ENCODE data around the gene CLTB.
A peak's percentile ranks its signal among the peaks of the same experiment; 100 is the strongest.

CLTB gene, protein sequence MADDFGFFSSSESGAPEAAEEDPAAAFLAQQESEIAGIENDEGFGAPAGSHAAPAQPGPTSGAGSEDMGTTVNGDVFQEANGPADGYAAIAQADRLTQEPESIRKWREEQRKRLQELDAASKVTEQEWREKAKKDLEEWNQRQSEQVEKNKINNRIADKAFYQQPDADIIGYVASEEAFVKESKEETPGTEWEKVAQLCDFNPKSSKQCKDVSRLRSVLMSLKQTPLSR

DNA sequence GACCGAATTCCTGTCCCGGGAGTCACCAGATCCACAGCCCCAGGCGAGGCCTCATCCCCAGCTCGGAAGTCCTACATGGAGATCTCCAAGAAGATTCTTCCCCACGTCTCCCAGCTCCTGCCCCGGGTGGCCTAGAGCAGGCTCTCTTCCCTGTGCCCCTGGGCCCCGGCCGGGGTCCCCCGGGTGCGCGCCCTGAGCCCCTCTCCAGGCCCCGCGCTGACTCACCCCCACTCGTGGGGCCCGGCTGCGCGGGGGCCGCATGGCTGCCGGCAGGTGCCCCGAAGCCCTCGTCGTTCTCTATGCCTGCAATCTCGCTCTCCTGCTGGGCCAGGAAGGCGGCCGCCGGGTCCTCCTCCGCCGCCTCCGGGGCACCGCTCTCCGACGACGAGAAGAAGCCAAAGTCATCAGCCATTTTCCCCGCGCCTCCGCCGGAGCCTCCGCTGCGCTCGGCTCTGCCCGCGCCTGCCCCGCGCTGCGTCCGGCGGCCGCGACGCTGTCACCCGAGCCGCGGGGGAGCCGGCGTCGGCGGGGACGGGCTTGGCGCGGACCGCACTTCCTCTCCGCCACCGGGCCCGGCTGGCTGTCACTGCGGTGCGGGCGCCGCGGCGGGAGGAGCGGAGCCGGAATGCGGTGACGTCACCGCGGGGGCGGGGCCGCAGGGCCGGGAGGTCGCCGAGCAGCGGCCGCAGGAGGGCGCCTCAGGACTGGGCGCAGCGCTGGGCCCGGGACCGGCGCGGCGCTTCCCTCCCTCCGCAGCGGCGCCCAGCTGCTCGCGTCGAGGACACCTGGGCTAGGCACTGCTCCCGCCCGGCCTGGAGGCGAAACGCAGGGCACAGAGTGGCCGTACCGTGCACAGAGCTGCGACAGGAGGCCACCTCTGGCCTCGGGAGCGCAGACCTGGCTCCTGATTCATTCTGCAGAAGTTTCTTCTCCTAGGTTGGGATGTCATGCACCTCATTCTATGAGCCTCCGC lies at the start of gene CLTB:
Gene CLTB, minus strand, starts transcription at position 588 of the 973 bp plus-strand sequence. Its CDS starts 176 bp downstream, at position 412.
- Histone ChIP-seq H3K4me3 (ENCODE audit: low read depth, low read length) (peak within 1 kb of the TSS; percentile 43), H3K36me3 (no peaks in the 10 kb centered on the region), H3K9me3 (ENCODE audit: severe bottlenecking) (peaks cover 3% of the 10 kb centered on the region), H3K27ac (0 out of 2 replicates have a peak within 1 kb of the TSS, but pooled peaks have one; percentile 0), H3K27me3 (ENCODE audit: insufficient read depth, low read depth, severe bottlenecking) (no peaks in the 10 kb centered on the region)
- TF ChIP-seq, protein P1, sequence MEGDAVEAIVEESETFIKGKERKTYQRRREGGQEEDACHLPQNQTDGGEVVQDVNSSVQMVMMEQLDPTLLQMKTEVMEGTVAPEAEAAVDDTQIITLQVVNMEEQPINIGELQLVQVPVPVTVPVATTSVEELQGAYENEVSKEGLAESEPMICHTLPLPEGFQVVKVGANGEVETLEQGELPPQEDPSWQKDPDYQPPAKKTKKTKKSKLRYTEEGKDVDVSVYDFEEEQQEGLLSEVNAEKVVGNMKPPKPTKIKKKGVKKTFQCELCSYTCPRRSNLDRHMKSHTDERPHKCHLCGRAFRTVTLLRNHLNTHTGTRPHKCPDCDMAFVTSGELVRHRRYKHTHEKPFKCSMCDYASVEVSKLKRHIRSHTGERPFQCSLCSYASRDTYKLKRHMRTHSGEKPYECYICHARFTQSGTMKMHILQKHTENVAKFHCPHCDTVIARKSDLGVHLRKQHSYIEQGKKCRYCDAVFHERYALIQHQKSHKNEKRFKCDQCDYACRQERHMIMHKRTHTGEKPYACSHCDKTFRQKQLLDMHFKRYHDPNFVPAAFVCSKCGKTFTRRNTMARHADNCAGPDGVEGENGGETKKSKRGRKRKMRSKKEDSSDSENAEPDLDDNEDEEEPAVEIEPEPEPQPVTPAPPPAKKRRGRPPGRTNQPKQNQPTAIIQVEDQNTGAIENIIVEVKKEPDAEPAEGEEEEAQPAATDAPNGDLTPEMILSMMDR (IDR thresholded peaks at IDR 0.05; ENCODE audit: low read depth, low read length): peak; percentile 84
- DNase-seq: peak; percentile 85

DNA sequence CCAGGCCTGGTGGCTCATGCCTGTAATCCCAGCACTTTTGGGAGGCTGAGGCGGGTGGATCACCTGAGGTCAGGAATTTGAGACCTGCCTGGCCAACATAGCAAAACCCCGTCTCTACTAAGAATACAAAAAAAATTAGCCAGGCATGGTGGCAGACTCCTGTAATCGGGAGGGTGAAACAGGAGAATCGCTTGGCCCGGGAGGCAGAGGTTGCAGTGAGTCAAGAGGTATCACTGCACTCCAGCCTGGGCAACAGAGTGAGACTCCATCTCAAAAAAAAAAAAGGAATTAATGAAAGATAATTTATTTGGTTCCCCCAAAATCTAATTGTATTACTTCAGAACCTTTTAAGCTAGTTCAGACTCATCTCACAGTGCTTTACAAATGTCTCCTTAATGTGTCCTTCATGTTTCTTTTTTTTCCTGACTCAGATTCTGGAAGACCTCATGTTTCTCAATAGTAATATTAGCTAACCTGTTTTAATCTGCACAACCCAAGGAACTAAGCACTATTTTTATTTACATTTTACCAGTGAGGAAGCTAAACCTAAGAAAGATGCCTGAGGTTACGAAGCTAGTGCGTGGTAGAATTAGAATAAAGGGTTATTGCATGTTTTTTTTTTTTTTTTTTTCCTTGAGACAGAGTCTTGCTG lies 46.9 kb upstream of the CLTB start:
- no peaks in the 10 kb centered on the region for H3K9me3 ChIP-seq (ENCODE audit: severe bottlenecking)
- TF ChIP-seq, protein P1 (IDR thresholded peaks at IDR 0.05; ENCODE audit: low read depth, low read length): no peak
- H3K27me3 ChIP-seq (ENCODE audit: insufficient read depth, low read depth, severe bottlenecking): no peaks in the 10 kb centered on the region
- peaks cover 9% of the 10 kb centered on the region for H3K36me3 ChIP-seq
- no peak for DNase-seq
- H3K27ac ChIP-seq: no peak overlapping the region
- H3K4me3 ChIP-seq (ENCODE audit: low read depth, low read length): no peak overlapping the region

- Histone ChIP-seq H3K9me3 (ENCODE audit: severe bottlenecking) (no peaks in the 10 kb centered on the region), H3K4me3 (ENCODE audit: low read depth, low read length) (no peak overlapping the region), H3K27me3 (ENCODE audit: insufficient read depth, low read depth, severe bottlenecking) (no peaks in the 10 kb centered on the region), H3K36me3 (no peaks in the 10 kb centered on the region; the same call in 1 of the 2 replicates), H3K27ac (no peak overlapping the region)
- TF ChIP-seq, protein P1 (IDR thresholded peaks at IDR 0.05; ENCODE audit: low read depth, low read length): no peak
- no peak for DNase-seq
These were observed 45.0 kb upstream of the CLTB start for GRCh38 chr5:176461349-176461748.

DNA sequence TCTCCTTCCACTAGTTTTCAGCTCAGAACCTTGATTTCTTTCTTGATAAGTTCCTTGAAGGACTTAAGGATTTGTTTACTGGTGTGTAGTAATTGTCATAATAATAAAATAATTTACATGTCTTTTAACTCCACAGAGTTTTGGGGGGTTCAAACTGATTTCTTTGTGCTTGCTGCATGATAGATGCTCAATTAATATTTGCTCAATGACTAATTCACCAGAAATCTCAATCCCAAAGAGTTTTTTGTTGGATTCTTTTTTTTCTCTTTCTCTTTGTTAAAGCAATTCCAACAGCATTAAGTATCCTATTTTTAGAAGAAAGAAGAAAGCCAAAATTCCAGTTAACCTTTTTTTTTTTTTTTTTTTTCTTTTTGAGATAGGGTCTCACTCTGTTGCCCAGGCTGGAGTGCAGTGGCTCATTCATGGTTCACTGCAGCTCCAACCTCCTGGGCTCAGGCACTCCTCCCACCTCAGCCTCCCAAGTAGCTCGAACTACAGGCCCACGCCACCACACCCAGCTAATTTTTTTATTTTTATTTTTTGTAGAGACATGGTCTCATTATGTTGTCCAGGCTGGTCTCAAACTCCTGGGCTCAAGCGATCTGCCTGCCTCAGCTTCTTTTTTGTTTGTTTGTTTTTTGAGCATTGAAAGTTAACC lies 42.7 kb upstream of the CLTB start:
- Histone ChIP-seq H3K27me3 (ENCODE audit: insufficient read depth, low read depth, severe bottlenecking) (no peaks in the 10 kb centered on the region), H3K27ac (no peak overlapping the region), H3K4me3 (ENCODE audit: low read depth, low read length) (no peak overlapping the region), H3K36me3 (peaks cover 7% of the 10 kb centered on the region), H3K9me3 (ENCODE audit: severe bottlenecking) (no peaks in the 10 kb centered on the region)
- no peak for DNase-seq
- TF ChIP-seq, protein P1 (IDR thresholded peaks at IDR 0.05; ENCODE audit: low read depth, low read length): no peak

DNA sequence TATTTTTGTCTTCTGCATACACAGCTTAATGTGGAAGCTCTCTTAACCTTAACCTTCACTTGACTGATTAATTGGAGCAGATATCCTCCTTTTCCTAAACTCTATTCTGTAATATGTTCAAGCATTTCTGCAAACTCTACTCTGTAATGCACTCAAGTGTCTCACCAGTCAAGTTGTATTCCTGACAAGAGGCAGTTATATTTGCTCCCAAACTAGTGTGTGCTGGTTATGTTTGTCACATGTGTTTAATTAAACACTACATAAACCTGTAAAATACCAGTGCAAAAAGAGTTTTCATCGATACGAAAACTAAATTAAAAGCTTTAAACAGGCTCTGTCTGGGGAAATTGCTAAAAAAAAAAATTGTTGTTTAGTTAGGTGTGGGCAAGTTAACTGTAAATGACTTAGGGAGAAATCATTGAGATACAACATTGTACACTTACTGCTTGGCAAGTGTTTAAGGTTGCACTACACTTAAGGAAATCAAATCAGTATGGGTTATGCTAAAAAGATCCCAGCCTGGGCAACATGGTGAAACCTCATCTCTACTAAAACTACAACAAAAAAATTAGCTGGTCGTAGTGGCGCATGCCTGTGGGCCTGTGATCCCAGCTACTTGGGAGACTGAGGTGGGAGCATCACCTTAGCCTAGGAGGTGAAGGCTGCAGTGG lies 38.5 kb upstream of the CLTB start:
- Histone ChIP-seq H3K27me3 (ENCODE audit: insufficient read depth, low read depth, severe bottlenecking) (no peaks in the 10 kb centered on the region), H3K36me3 (peaks cover 29% of the 10 kb centered on the region), H3K4me3 (ENCODE audit: low read depth, low read length) (no peak overlapping the region), H3K27ac (no peak overlapping the region), H3K9me3 (ENCODE audit: severe bottlenecking) (no peaks in the 10 kb centered on the region)
- DNase-seq: no peak
- TF ChIP-seq, protein P1 (IDR thresholded peaks at IDR 0.05; ENCODE audit: low read depth, low read length): no peak

All from WERI-Rb-1 (cell line).